Measurements from ENCODE around the gene ENKUR.

GRCh38 chr10:25029519-25029918 lies 13.6 kb upstream of the ENKUR start:
- TF ChIP-seq CTCF (IDR thresholded peaks at IDR 0.05) (no peak), POLR2A (IDR thresholded peaks at IDR 0.05) (no peak)

Measured in thyroid gland (tissue), 4 donors.